ENCODE measurements around the gene CD2BP2. TPM values are rescaled to one million over a fixed set of nuclear protein-coding genes. Genes with fewer than 3 reads are reported as not detected.

The CD2BP2 gene
- total and polyA plus RNA-seq, 2 of the 13 experiments (the other 11 are each of a cell fraction or from before 2014, with no cell fraction given): 24.9 to 54.6 TPM

GRCh38 chr16:30377050-30377811 lies 22.1 kb upstream of the CD2BP2 start:
- ATAC-seq (no peak), FAIRE-seq (peak; percentile 30), DNase-seq (ENCODE audit: low spot score) (no peak)
- BruUV-seq (replicated peaks): TSS peak; percentile 74
- no peaks in the 10 kb centered on the region for H4K20me1 ChIP-seq (ENCODE audit: insufficient read depth, low read length)
- peaks cover 58% of the 10 kb centered on the region for H3K4me1 ChIP-seq (ENCODE audit: insufficient read depth, low read length)
- H3K4me3 ChIP-seq (replicated peaks in 1 of 3; ENCODE audit: insufficient read depth in 1 of 3, low read depth in 2 of 3, low read length in 3 of 3): peak overlapping the region; percentile 19 to 97 (median 46); a peak in 5 of 6 replicates
- H2AFZ ChIP-seq (ENCODE audit: low read length): no peak overlapping the region
- H3K27ac ChIP-seq (ENCODE audit: extremely low read length, insufficient read depth, low read length): peak overlapping the region; percentile 90
- peaks cover 2% of the 10 kb centered on the region for H3K79me2 ChIP-seq (ENCODE audit: insufficient read depth, low read length)
- peak overlapping the region; percentile 57 for H3K9ac ChIP-seq (ENCODE audit: insufficient read depth, low read depth, low read length)
- H3K4me2 ChIP-seq (ENCODE audit: low read depth, low read length): peak overlapping the region; percentile 97
- POLR2A ChIA-PET: interaction anchor here (0.8 to 2.0 kb wide), 5 partner anchors 13 to 32 kb away, joined by 3 to 7 read pairs (median 3); partner anchors contain the start of gene CD2BP2
- no peaks in the 10 kb centered on the region for H3K27me3 ChIP-seq (ENCODE audit: control insufficient read depth in 1 of 2, insufficient read depth in 2 of 2, low read length in 2 of 2)
- CTCF ChIA-PET (ENCODE audit: low intra/inter-chr PET ratio, low total read pairs): no interaction called here
- no peaks in the 10 kb centered on the region for H3K9me3 ChIP-seq (ENCODE audit: low read length)
- intact Hi-C loops (cut with micrococcal nuclease; ENCODE audit: unreplicated experiment) (no loop called here), in situ Hi-C loops (cut with HindIII; ENCODE audit: extremely low pct_ligation_motif_present, low pct_unique_long_range_greater_than_20kb) (no loop called here)
- H3K36me3 ChIP-seq (replicated peaks in 1 of 2; ENCODE audit: control insufficient read depth in 1 of 2, insufficient read depth in 2 of 2, low read length in 2 of 2): no peaks in the 10 kb centered on the region
- WGBS (ENCODE audit: low lambda C conversion rate): 73% methylated on average over 28 of the region's 29 CpGs
- peak; percentile 43; the same call in 1 of the 2 replicates for TF ChIP-seq NAIF1 (CRISPR knock-in tag; IDR thresholded peaks at IDR 0.05; ENCODE audit: borderline replicate concordance)
- no peak for TF ChIP-seq MIER3 (CRISPR knock-in tag; IDR thresholded peaks at IDR 0.05; ENCODE audit: borderline replicate concordance)
- no peak for TF ChIP-seq SP140L (CRISPR knock-in tag; IDR thresholded peaks at IDR 0.05; ENCODE audit: borderline replicate concordance)
- no peak for TF ChIP-seq GTF2F1 (IDR thresholded peaks at IDR 0.05; ENCODE audit: low read length)
- 0 out of 2 replicates have a peak, but pooled peaks have one; percentile 6 for TF ChIP-seq ELF4 (CRISPR knock-in tag; IDR thresholded peaks at IDR 0.05; ENCODE audit: borderline replicate concordance)
- no peak for TF ChIP-seq ZNF570 (CRISPR knock-in tag; IDR thresholded peaks at IDR 0.05; ENCODE audit: borderline replicate concordance)
- TF ChIP-seq ZNF441 (CRISPR knock-in tag; IDR thresholded peaks at IDR 0.05; ENCODE audit: borderline replicate concordance): peak; percentile 86
- TF ChIP-seq NR2C2 (CRISPR knock-in tag; IDR thresholded peaks at IDR 0.05; ENCODE audit: borderline replicate concordance): no peak
- no peak for TF ChIP-seq ATF1 (CRISPR knock-in tag; IDR thresholded peaks at IDR 0.05)
- no peak for TF ChIP-seq TCF12 (IDR thresholded peaks at IDR 0.05)
- TF ChIP-seq TCF12 (CRISPR knock-in tag; IDR thresholded peaks at IDR 0.05): no peak
- 0 out of 2 replicates have a peak, but pooled peaks have one; percentile 27 for TF ChIP-seq FOXC1 (CRISPR knock-in tag; IDR thresholded peaks at IDR 0.05; ENCODE audit: borderline replicate concordance)
- no peak for TF ChIP-seq ZNF563 (CRISPR knock-in tag; IDR thresholded peaks at IDR 0.05)
- TF ChIP-seq, protein P1, sequence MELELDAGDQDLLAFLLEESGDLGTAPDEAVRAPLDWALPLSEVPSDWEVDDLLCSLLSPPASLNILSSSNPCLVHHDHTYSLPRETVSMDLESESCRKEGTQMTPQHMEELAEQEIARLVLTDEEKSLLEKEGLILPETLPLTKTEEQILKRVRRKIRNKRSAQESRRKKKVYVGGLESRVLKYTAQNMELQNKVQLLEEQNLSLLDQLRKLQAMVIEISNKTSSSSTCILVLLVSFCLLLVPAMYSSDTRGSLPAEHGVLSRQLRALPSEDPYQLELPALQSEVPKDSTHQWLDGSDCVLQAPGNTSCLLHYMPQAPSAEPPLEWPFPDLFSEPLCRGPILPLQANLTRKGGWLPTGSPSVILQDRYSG (CRISPR knock-in tag; IDR thresholded peaks at IDR 0.05): no peak
- no peak for TF ChIP-seq ZNF660 (CRISPR knock-in tag; IDR thresholded peaks at IDR 0.05; ENCODE audit: borderline replicate concordance, low read depth)
- no peak for TF ChIP-seq MTA1 (CRISPR knock-in tag; IDR thresholded peaks at IDR 0.05; ENCODE audit: borderline replicate concordance)
- TF ChIP-seq PHF21A (CRISPR knock-in tag; IDR thresholded peaks at IDR 0.05): no peak
- TF ChIP-seq NRL (CRISPR knock-in tag; IDR thresholded peaks at IDR 0.05; ENCODE audit: borderline replicate concordance): no peak
- TF ChIP-seq, protein P2, sequence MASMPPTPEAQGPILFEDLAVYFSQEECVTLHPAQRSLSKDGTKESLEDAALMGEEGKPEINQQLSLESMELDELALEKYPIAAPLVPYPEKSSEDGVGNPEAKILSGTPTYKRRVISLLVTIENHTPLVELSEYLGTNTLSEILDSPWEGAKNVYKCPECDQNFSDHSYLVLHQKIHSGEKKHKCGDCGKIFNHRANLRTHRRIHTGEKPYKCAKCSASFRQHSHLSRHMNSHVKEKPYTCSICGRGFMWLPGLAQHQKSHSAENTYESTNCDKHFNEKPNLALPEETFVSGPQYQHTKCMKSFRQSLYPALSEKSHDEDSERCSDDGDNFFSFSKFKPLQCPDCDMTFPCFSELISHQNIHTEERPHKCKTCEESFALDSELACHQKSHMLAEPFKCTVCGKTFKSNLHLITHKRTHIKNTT (CRISPR knock-in tag; IDR thresholded peaks at IDR 0.05): no peak
- TF ChIP-seq GPBP1L1 (CRISPR knock-in tag; IDR thresholded peaks at IDR 0.05): no peak
- no peak for TF ChIP-seq TP53 (CRISPR knock-in tag; conservative IDR thresholded peaks at IDR 0.05)
